WTC11 (cell line): ENCODE results near the gene AADACL2.

Experiments
- CTCF ChIP-seq: fragments of 200-600 bp; IDR thresholded peaks from 2 replicates; pipeline ENCODE4 v1.8.0; 2022; ENCODE audit warnings: antibody characterized with exemption
- IRF2 ChIP-seq: sonication (generic); formaldehyde crosslinking; IDR thresholded peaks from 2 replicates; pipeline ENCODE4 v1.8.0; 2022; ENCODE audit warnings: low read depth, missing genetic modification reagents, borderline replicate concordance
- JUN ChIP-seq: sonication (generic); formaldehyde crosslinking; IDR thresholded peaks from 2 replicates; pipeline ENCODE4 v1.8.0; 2023; ENCODE audit warnings: mild to moderate bottlenecking, missing genetic modification reagents
- NFATC4 ChIP-seq: fragments of 250-450 bp; sonication (Bioruptor Pico); IDR thresholded peaks from 2 replicates; pipeline ENCODE4 v1.9.0; 2021; ENCODE audit warnings: mild to moderate bottlenecking
- NR3C1 ChIP-seq: sonication (generic); formaldehyde crosslinking; conservative IDR thresholded peaks from 2 replicates; pipeline ENCODE4 v1.8.1; 2023; ENCODE audit warnings: low read depth, mild to moderate bottlenecking, missing genetic modification reagents
- ZNF263 ChIP-seq: sonication (generic); formaldehyde crosslinking; IDR thresholded peaks from 2 replicates; pipeline ENCODE4 v1.8.1; 2022; ENCODE audit warnings: low read depth, mild to moderate bottlenecking, moderate library complexity, missing genetic modification reagents
- ZSCAN18 ChIP-seq: fragments of 250-450 bp; sonication (Bioruptor Pico); IDR thresholded peaks from 2 replicates; pipeline ENCODE4 v2.1.2; 2022; ENCODE audit warnings: mild to moderate bottlenecking, moderate library complexity

GRCh38 chr3:151697496-151697895 lies 36.2 kb upstream of the AADACL2 start:
- TF ChIP-seq NR3C1 (CRISPR knock-in tag), result no peak
- TF ChIP-seq NFATC4 (CRISPR knock-in tag), result no peak
- no peak for TF ChIP-seq IRF2 (CRISPR knock-in tag)
- TF ChIP-seq JUN (CRISPR knock-in tag), result no peak
- TF ChIP-seq ZNF263 (CRISPR knock-in tag), result no peak
- TF ChIP-seq CTCF, result no peak
- TF ChIP-seq ZSCAN18 (CRISPR knock-in tag), result no peak
